ENCODE measurements around the gene CNOT4.

GRCh38 chr7:135414850-135415439, 95.0 kb downstream of the CNOT4 start:
- peak; percentile 74 for TF ChIP-seq CTCF (conservative IDR thresholded peaks at IDR 0.05; ENCODE audit: low read depth, low read length)
- no peak for TF ChIP-seq EZH2phosphoT487 (IDR thresholded peaks at IDR 0.05; ENCODE audit: borderline replicate concordance, low read length)
